Smooth muscle cell (in vitro differentiated cells): ENCODE measurements around the gene NPHP1. TPM values are rescaled to one million over a fixed set of nuclear protein-coding genes. Genes with fewer than 3 reads are reported as not detected.

ENCODE experiments used
- DNase-seq: peaks from one replicate; lab custom pipeline; 2025; ENCODE audit not compliant: unreplicated experiment; lab: John Stamatoyannopoulos, UW
- H2AFZ ChIP-seq: fragments of 200-600 bp; sonication (generic); 2 replicates; pipeline ENCODE4 v1.6.0; 2016; ENCODE audit warnings: antibody characterized with exemption, low read depth, mild to moderate bottlenecking
- H3F3A ChIP-seq: fragments of 200-600 bp; sonication (generic); 2 replicates; pipeline ENCODE4 v1.6.0; 2017; ENCODE audit warnings: antibody characterized with exemption, low read depth
- H3K27ac ChIP-seq: fragments of 200-600 bp; sonication (generic); 2 replicates; pipeline ENCODE4 v1.5.1; 2016; ENCODE audit warnings: low read depth, mild to moderate bottlenecking
- H3K27me3 ChIP-seq: fragments of 200-600 bp; sonication (generic); 2 replicates; pipeline ENCODE4 v1.6.1; 2016; ENCODE audit warnings: low read depth, mild to moderate bottlenecking
- H3K36me3 ChIP-seq: fragments of 200-600 bp; sonication (generic); 2 replicates; pipeline ENCODE4 v1.5.1; 2016; ENCODE audit warnings: low read depth
- H3K4me1 ChIP-seq: fragments of 200-600 bp; sonication (generic); 2 replicates; pipeline ENCODE4 v1.5.1; 2016; ENCODE audit warnings: low read depth
- H3K4me2 ChIP-seq: fragments of 200-600 bp; sonication (generic); 2 replicates; pipeline ENCODE4 v1.6.0; 2016; ENCODE audit warnings: mild to moderate bottlenecking
- H3K4me3 ChIP-seq: fragments of 200-600 bp; sonication (generic); 2 replicates; pipeline ENCODE4 v1.5.1; 2016; ENCODE audit warnings: mild to moderate bottlenecking
- H3K79me2 ChIP-seq: fragments of 200-600 bp; sonication (generic); 2 replicates; pipeline ENCODE4 v1.6.0; 2016; ENCODE audit warnings: low read depth, mild to moderate bottlenecking
- H3K9ac ChIP-seq: fragments of 200-600 bp; sonication (generic); 2 replicates; pipeline ENCODE4 v1.6.0; 2016; ENCODE audit warnings: low read depth
- H3K9me3 ChIP-seq: fragments of 200-600 bp; sonication (generic); replicated peaks from 2 replicates; pipeline ENCODE4 v1.5.1; 2016; ENCODE audit warnings: low read depth
- H4K20me1 ChIP-seq: fragments of 200-600 bp; sonication (generic); 2 replicates; pipeline ENCODE4 v1.6.0; 2016; ENCODE audit warnings: low read depth
- CTCF ChIP-seq: fragments of 200-600 bp; sonication (generic); IDR thresholded peaks from 2 replicates; pipeline ENCODE4 v1.5.1; 2017; ENCODE audit warnings: borderline replicate concordance, mild to moderate bottlenecking, antibody characterized with exemption; ENCODE audit not compliant: insufficient read depth, poor library complexity, severe bottlenecking
- WGBS: methylation state at CpG from one replicate; pipeline ENCODE4 v1.1.7; 2016; ENCODE audit warnings: low lambda C conversion rate; 5-methylcytosine and 5-hydroxymethylcytosine counted together
- polyA plus RNA-seq: library from polyadenylated mRNA; unstranded; fragments of >200 nt; fragmentation: Nextera tagmentation; extraction: Ambion mirVana; gene quantifications from 2 replicates; pipeline ENCODE4 v1.2.1, GENCODE V29; 2016
- total RNA-seq: library from RNA; depleted of rRNA; stranded (reverse); fragments of >200 nt; gene quantifications from 2 replicates; pipeline ENCODE4 v1.2.3, GENCODE V29; 2014

The NPHP1 gene
- total and polyA plus RNA-seq, 2 experiments from 2014 or later = 7.0 to 7.7 TPM

GRCh38 chr2:110146183-110146944 is 58.4 kb downstream of the NPHP1 start:
- Histone ChIP-seq H3K9ac (no peak overlapping the region), H2AFZ (no peak overlapping the region), H3K4me2 (no peak overlapping the region), H3K27ac (no peak overlapping the region), H3K36me3 (no peaks in the 10 kb centered on the region), H3K4me3 (no peak overlapping the region), H3K9me3 (no peaks in the 10 kb centered on the region), H3K4me1 (peaks cover 2% of the 10 kb centered on the region), H3F3A (no peaks in the 10 kb centered on the region), H4K20me1 (no peaks in the 10 kb centered on the region), H3K27me3 (no peaks in the 10 kb centered on the region), H3K79me2 (no peaks in the 10 kb centered on the region)
- WGBS = 83% methylated on average over 2 of the region's 2 CpGs
- DNase-seq = no peak
- no peak for TF ChIP-seq CTCF

- Histone ChIP-seq H2AFZ (no peak overlapping the region), H3K9me3 (no peaks in the 10 kb centered on the region), H3K27ac (no peak overlapping the region), H3K9ac (no peak overlapping the region), H4K20me1 (no peaks in the 10 kb centered on the region), H3K27me3 (no peaks in the 10 kb centered on the region), H3F3A (no peaks in the 10 kb centered on the region), H3K4me2 (no peak overlapping the region), H3K4me3 (no peak overlapping the region), H3K4me1 (no peaks in the 10 kb centered on the region), H3K36me3 (no peaks in the 10 kb centered on the region), H3K79me2 (no peaks in the 10 kb centered on the region)
- no peak for DNase-seq
- no peak for TF ChIP-seq CTCF
Observed at GRCh38 chr2:110143982-110144381, 60.8 kb downstream of the NPHP1 start.

- Histone ChIP-seq H4K20me1 (no peaks in the 10 kb centered on the region), H3K4me1 (no peaks in the 10 kb centered on the region), H3K79me2 (no peaks in the 10 kb centered on the region), H3K4me3 (no peak overlapping the region), H3K27me3 (no peaks in the 10 kb centered on the region), H3K9ac (no peak overlapping the region), H3K9me3 (no peaks in the 10 kb centered on the region), H3K36me3 (no peaks in the 10 kb centered on the region), H2AFZ (no peak overlapping the region), H3K4me2 (no peak overlapping the region), H3F3A (no peaks in the 10 kb centered on the region), H3K27ac (no peak overlapping the region)
- no peak for DNase-seq
- no peak for TF ChIP-seq CTCF
- WGBS = 96% methylated on average over 1 of the region's 1 CpG
Observed at GRCh38 chr2:110140401-110140800, 64.4 kb downstream of the NPHP1 start.

- H3K9me3 ChIP-seq = no peaks in the 10 kb centered on the region
- H2AFZ ChIP-seq = no peak overlapping the region
- H3K4me3 ChIP-seq = no peak overlapping the region
- H3K9ac ChIP-seq = no peak overlapping the region
- H3K4me2 ChIP-seq = no peak overlapping the region
- no peaks in the 10 kb centered on the region for H4K20me1 ChIP-seq
- DNase-seq = no peak
- H3K36me3 ChIP-seq = no peaks in the 10 kb centered on the region
- H3K79me2 ChIP-seq = no peaks in the 10 kb centered on the region
- no peak overlapping the region for H3K27ac ChIP-seq
- H3F3A ChIP-seq = no peaks in the 10 kb centered on the region
- H3K27me3 ChIP-seq = no peaks in the 10 kb centered on the region
- no peak for TF ChIP-seq CTCF
- H3K4me1 ChIP-seq = no peaks in the 10 kb centered on the region
Observed at GRCh38 chr2:110134025-110134424, 70.8 kb downstream of the NPHP1 start.
